GM23338 (cell line): ENCODE results near the gene SAMD4A. TPM values are rescaled to one million over a fixed set of nuclear protein-coding genes. Genes with fewer than 3 reads are reported as not detected.

ENCODE experiments used
- CTCF ChIP-seq, 2 experiments: fragments of 200-600 bp in 1 of 2; sonication (generic) in 1 of 2; conservative IDR thresholded peaks; 2 replicates each; pipeline versions ENCODE4 v1.5.1 to v1.6.1; 2016 to 2017; ENCODE audit warnings: antibody characterized with exemption in 2 of 2, low read depth in 2 of 2, mild to moderate bottlenecking in 2 of 2, moderate library complexity in 1 of 2
- ETS1 ChIP-seq: IDR thresholded peaks from 2 replicates; pipeline ENCODE4 v1.6.1; 2016; ENCODE audit warnings: antibody characterized with exemption
- EZH2 ChIP-seq: fragments of 200-600 bp; sonication (generic); IDR thresholded peaks from one replicate; pipeline ENCODE4 v1.8.0; 2017; ENCODE audit warnings: antibody characterized with exemption, mild to moderate bottlenecking, low read depth; ENCODE audit not compliant: unreplicated experiment
- EZH2phosphoT487 ChIP-seq: fragments of 200-600 bp; sonication (generic); IDR thresholded peaks from one replicate; pipeline ENCODE4 v1.8.1; 2018; ENCODE audit warnings: antibody characterized with exemption; ENCODE audit not compliant: unreplicated experiment
- JUNB ChIP-seq: IDR thresholded peaks from one replicate; pipeline ENCODE4 v1.6.1; 2016; ENCODE audit warnings: antibody characterized with exemption; ENCODE audit not compliant: unreplicated experiment
- POLR2AphosphoS5 ChIP-seq: IDR thresholded peaks from 2 replicates; pipeline ENCODE4 v1.6.1; 2016; ENCODE audit warnings: antibody characterized with exemption, low read depth
- STAT1 ChIP-seq: IDR thresholded peaks from one replicate; pipeline ENCODE4 v1.6.1; 2016; ENCODE audit warnings: antibody characterized with exemption; ENCODE audit not compliant: unreplicated experiment
- ZNF114 ChIP-seq: fragments of 250-450 bp; sonication (Bioruptor Pico); IDR thresholded peaks from 2 replicates; pipeline ENCODE4 v1.5.0; 2020; ENCODE audit warnings: mild to moderate bottlenecking, moderate library complexity
- ZNF331 ChIP-seq: fragments of 250-450 bp; sonication (Bioruptor Pico); IDR thresholded peaks from 2 replicates; pipeline ENCODE4 v1.5.0; 2020; ENCODE audit warnings: low read depth, mild to moderate bottlenecking, moderate library complexity
- ZNF462 ChIP-seq: fragments of 250-450 bp; sonication (Bioruptor Pico); IDR thresholded peaks from 2 replicates; pipeline ENCODE4 v1.5.0; 2020; ENCODE audit warnings: mild to moderate bottlenecking, moderate library complexity
- polyA plus RNA-seq: library from polyadenylated mRNA; unstranded; fragments of >200 nt; fragmentation: Nextera tagmentation; extraction: Ambion mirVana; gene quantifications from 2 replicates; pipeline ENCODE4 v1.2.1, GENCODE V29; 2016
- total RNA-seq: library from RNA; depleted of rRNA; stranded (reverse); fragments of >200 nt; shearing (Covaris generic); gene quantifications from 2 replicates; pipeline ENCODE4 v1.2.3, GENCODE V29; 2014

The SAMD4A gene
- total and polyA plus RNA-seq, 2 experiments from 2014 or later = 1.6 to 6.9 TPM

GRCh38 chr14:54643696-54644176 lies 76.8 kb downstream of the SAMD4A start (continued):
- no peak for TF ChIP-seq ZNF462 (CRISPR knock-in tag)
- no peak for TF ChIP-seq POLR2AphosphoS5
- TF ChIP-seq JUNB = no peak
- no peak for TF ChIP-seq CTCF (conservative IDR thresholded peaks at IDR 0.05; ENCODE audit: low read depth in 2 of 2)
- no peak for TF ChIP-seq EZH2phosphoT487
- TF ChIP-seq ZNF114 (CRISPR knock-in tag) = no peak
- no peak for TF ChIP-seq ZNF331
- TF ChIP-seq ETS1 = no peak
- no peak for TF ChIP-seq STAT1
- TF ChIP-seq EZH2 = no peak
